ENCODE results near the gene EIF3B. TPM values are rescaled to one million over a fixed set of nuclear protein-coding genes. Genes with fewer than 3 reads are reported as not detected.
"Not testable (repeated sequence)": the region's sequence is repeated elsewhere in the genome, so short reads cannot be mapped to it uniquely, and the experiment has no call there.

EIF3B gene
- total and polyA plus RNA-seq, 2 donors: 86.0 to 115 TPM

GRCh38 chr7:2314209-2314955 lies 40.2 kb upstream of the EIF3B start, which contains the start of gene SNX8:
Gene SNX8, minus strand, starts transcription at chr7:2314441. Its CDS starts 20 bp downstream, at chr7:2314421.
- 2% methylated on average over 77 of the region's 78 CpGs for WGBS

DNA sequence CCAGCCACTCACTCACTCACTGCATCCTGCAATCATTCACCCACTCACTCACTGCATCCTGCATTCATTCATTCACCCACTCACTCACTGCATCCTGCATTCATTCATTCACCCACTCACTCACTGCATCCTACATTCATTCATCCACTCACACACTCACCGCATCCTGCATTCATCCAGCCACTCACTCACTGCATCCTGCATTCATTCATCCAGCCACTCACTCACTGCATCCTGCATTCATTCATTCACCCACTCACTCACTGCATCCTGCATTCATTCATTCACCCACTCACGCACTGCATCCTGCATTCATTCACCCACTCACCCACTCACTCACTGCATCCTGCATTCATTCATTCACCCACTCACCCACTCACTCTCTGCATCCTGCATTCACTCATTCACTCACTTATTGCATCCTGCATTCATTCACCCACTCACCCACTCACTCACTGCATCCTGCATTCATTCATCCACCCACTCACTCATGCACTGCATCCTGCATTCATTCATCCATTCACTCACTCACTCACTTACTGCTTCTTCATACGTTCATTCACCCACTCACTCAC lies 39.6 kb upstream of the EIF3B start:
- H3K27me3 ChIP-seq (ENCODE audit: control insufficient read depth in 2 of 2, insufficient read depth in 1 of 2, low read length in 1 of 2); H3K9me3 ChIP-seq (ENCODE audit: control insufficient read depth in 2 of 2, insufficient read depth in 1 of 2, low read length in 1 of 2); H3K27ac ChIP-seq (ENCODE audit: low read depth in 1 of 2, low read length in 1 of 2); H3K4me3 ChIP-seq (ENCODE audit: low read length in 2 of 2); DNase-seq (ENCODE audit: low read depth in 6 of 9, low spot score in 9 of 9); H3K4me1 ChIP-seq (ENCODE audit: control insufficient read depth in 2 of 2, insufficient read depth in 2 of 2, low read length in 2 of 2); H3K36me3 ChIP-seq (ENCODE audit: control insufficient read depth in 2 of 2, insufficient read depth in 2 of 2, low read length in 1 of 2): not testable (repeated sequence)
- WGBS: 85% methylated on average over 3 of the region's 3 CpGs

More at GRCh38 chr7:2314209-2314955, 40.2 kb upstream of the EIF3B start, which contains the start of gene SNX8:
- Histone ChIP-seq H3K27ac (ENCODE audit: low read depth in 1 of 2, low read length in 1 of 2) (peak within 1 kb of the TSS; percentile 2 to 70), H3K9me3 (ENCODE audit: control insufficient read depth in 2 of 2, insufficient read depth in 1 of 2, low read length in 1 of 2) (no peaks in the 10 kb centered on the region), H3K4me1 (ENCODE audit: control insufficient read depth in 2 of 2, insufficient read depth in 2 of 2, low read length in 2 of 2) (peaks cover 6 to 10% of the 10 kb centered on the region in 2 donors), H3K4me3 (ENCODE audit: low read length in 2 of 2) (peak within 1 kb of the TSS; percentile 60 to 63), H3K27me3 (ENCODE audit: control insufficient read depth in 2 of 2, insufficient read depth in 1 of 2, low read length in 1 of 2) (peaks cover 0 to 3% of the 10 kb centered on the region in 2 donors), H3K36me3 (ENCODE audit: control insufficient read depth in 2 of 2, insufficient read depth in 2 of 2, low read length in 1 of 2) (no peaks in the 10 kb centered on the region)
- DNase-seq (ENCODE audit: low read depth in 6 of 9, low spot score in 9 of 9): peak; percentile 52 to 86 (median 77)

DNA sequence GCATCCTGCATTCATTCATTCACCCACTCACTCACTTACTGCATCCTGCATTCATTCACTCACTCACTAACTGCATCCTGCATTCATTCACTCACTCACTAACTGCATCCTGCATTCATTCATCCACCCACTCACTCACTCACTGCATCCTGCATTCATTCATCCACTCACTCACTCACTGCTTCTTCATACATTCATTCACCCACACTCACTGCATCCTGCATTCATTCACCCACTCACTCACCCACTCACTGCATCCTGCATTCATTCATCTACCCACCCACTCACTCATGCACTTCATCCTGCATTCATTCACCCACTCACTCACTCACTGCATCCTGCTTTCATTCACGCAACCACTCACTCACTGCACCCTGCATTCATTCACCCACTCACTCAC lies 38.8 kb upstream of the EIF3B start:
- Histone ChIP-seq H3K9me3 (ENCODE audit: control insufficient read depth in 2 of 2, insufficient read depth in 1 of 2, low read length in 1 of 2) (no peaks in the 10 kb centered on the region), H3K36me3 (ENCODE audit: control insufficient read depth in 2 of 2, insufficient read depth in 2 of 2, low read length in 1 of 2) (no peaks in the 10 kb centered on the region), H3K4me3 (ENCODE audit: low read length in 2 of 2) (no peak overlapping the region), H3K4me1 (ENCODE audit: control insufficient read depth in 2 of 2, insufficient read depth in 2 of 2, low read length in 2 of 2) (peaks cover 6 to 10% of the 10 kb centered on the region in 2 donors), H3K27me3 (ENCODE audit: control insufficient read depth in 2 of 2, insufficient read depth in 1 of 2, low read length in 1 of 2) (peaks cover 0 to 3% of the 10 kb centered on the region in 2 donors), H3K27ac (ENCODE audit: low read depth in 1 of 2, low read length in 1 of 2) (no peak overlapping the region)
- 98% methylated on average over 1 of the region's 1 CpG for WGBS
- DNase-seq (ENCODE audit: low read depth in 6 of 9, low spot score in 9 of 9): no peak

GRCh38 chr7:2316578-2316977 lies 38.0 kb upstream of the EIF3B start:
- whole genome bisulfite sequencing: 100% methylated on average over 1 of the region's 1 CpG
- Histone ChIP-seq H3K36me3 (ENCODE audit: control insufficient read depth in 2 of 2, insufficient read depth in 2 of 2, low read length in 1 of 2) (no peaks in the 10 kb centered on the region), H3K27me3 (ENCODE audit: control insufficient read depth in 2 of 2, insufficient read depth in 1 of 2, low read length in 1 of 2) (peaks cover 0 to 3% of the 10 kb centered on the region in 2 donors), H3K4me3 (ENCODE audit: low read length in 2 of 2) (no peak overlapping the region), H3K9me3 (ENCODE audit: control insufficient read depth in 2 of 2, insufficient read depth in 1 of 2, low read length in 1 of 2) (no peaks in the 10 kb centered on the region), H3K27ac (ENCODE audit: low read depth in 1 of 2, low read length in 1 of 2) (no peak overlapping the region), H3K4me1 (ENCODE audit: control insufficient read depth in 2 of 2, insufficient read depth in 2 of 2, low read length in 2 of 2) (peaks cover 6 to 10% of the 10 kb centered on the region in 2 donors)
- no peak for DNase-seq (ENCODE audit: low read depth in 6 of 9, low spot score in 9 of 9)

GRCh38 chr7:2317556-2318293 lies 36.9 kb upstream of the EIF3B start:
- H3K9me3 ChIP-seq (ENCODE audit: control insufficient read depth in 2 of 2, insufficient read depth in 1 of 2, low read length in 1 of 2): no peaks in the 10 kb centered on the region
- no peak overlapping the region for H3K4me3 ChIP-seq (ENCODE audit: low read length in 2 of 2)
- peaks cover 6 to 10% of the 10 kb centered on the region in 2 donors for H3K4me1 ChIP-seq (ENCODE audit: control insufficient read depth in 2 of 2, insufficient read depth in 2 of 2, low read length in 2 of 2)
- H3K27ac ChIP-seq (ENCODE audit: low read depth in 1 of 2, low read length in 1 of 2): no peak overlapping the region
- 95% methylated on average over 12 of the region's 12 CpGs for WGBS
- H3K27me3 ChIP-seq (ENCODE audit: control insufficient read depth in 2 of 2, insufficient read depth in 1 of 2, low read length in 1 of 2): peaks cover 0 to 3% of the 10 kb centered on the region in 2 donors
- H3K36me3 ChIP-seq (ENCODE audit: control insufficient read depth in 2 of 2, insufficient read depth in 2 of 2, low read length in 1 of 2): no peaks in the 10 kb centered on the region
- no peak for DNase-seq (ENCODE audit: low read depth in 6 of 9, low spot score in 9 of 9)

DNA sequence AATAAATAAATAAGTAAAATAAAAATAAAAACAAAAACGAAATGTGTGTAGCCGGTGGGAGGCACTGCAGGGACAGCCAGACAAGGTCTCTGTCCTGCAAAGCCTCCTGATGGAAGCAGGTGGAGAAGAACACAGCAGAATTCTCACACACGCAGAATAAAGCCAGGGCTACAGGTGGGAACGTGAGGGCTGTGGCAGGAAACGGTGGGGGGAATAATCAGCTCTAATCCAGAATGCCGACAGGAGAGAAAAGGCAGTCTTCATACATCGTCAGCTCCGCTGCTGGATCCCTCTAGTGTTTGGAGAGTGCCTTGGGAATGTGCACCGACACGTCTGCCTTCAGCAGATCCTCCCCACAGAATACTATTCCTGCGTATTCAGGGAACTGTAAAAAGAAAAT lies 33.6 kb upstream of the EIF3B start:
- 92% methylated on average over 11 of the region's 11 CpGs for WGBS
- H3K27me3 ChIP-seq (ENCODE audit: control insufficient read depth in 2 of 2, insufficient read depth in 1 of 2, low read length in 1 of 2): no peaks in the 10 kb centered on the region
- no peaks in the 10 kb centered on the region for H3K36me3 ChIP-seq (ENCODE audit: control insufficient read depth in 2 of 2, insufficient read depth in 2 of 2, low read length in 1 of 2)
- H3K4me3 ChIP-seq (ENCODE audit: low read length in 2 of 2): no peak overlapping the region
- DNase-seq (ENCODE audit: low read depth in 6 of 9, low spot score in 9 of 9): no peak
- H3K27ac ChIP-seq (ENCODE audit: low read depth in 1 of 2, low read length in 1 of 2): no peak overlapping the region
- H3K4me1 ChIP-seq (ENCODE audit: control insufficient read depth in 2 of 2, insufficient read depth in 2 of 2, low read length in 2 of 2): no peaks in the 10 kb centered on the region
- H3K9me3 ChIP-seq (ENCODE audit: control insufficient read depth in 2 of 2, insufficient read depth in 1 of 2, low read length in 1 of 2): no peaks in the 10 kb centered on the region

- H3K27ac ChIP-seq (ENCODE audit: low read depth in 1 of 2, low read length in 1 of 2): no peak overlapping the region
- no peaks in the 10 kb centered on the region for H3K36me3 ChIP-seq (ENCODE audit: control insufficient read depth in 2 of 2, insufficient read depth in 2 of 2, low read length in 1 of 2)
- no peaks in the 10 kb centered on the region for H3K9me3 ChIP-seq (ENCODE audit: control insufficient read depth in 2 of 2, insufficient read depth in 1 of 2, low read length in 1 of 2)
- H3K4me3 ChIP-seq (ENCODE audit: low read length in 2 of 2): no peak overlapping the region
- DNase-seq (ENCODE audit: low read depth in 6 of 9, low spot score in 9 of 9): no peak
- WGBS: 9% methylated on average over 4 of the region's 4 CpGs
- H3K4me1 ChIP-seq (ENCODE audit: control insufficient read depth in 2 of 2, insufficient read depth in 2 of 2, low read length in 2 of 2): no peaks in the 10 kb centered on the region
- H3K27me3 ChIP-seq (ENCODE audit: control insufficient read depth in 2 of 2, insufficient read depth in 1 of 2, low read length in 1 of 2): no peaks in the 10 kb centered on the region
Measured at GRCh38 chr7:2325162-2325561, 29.5 kb upstream of the EIF3B start.

DNA sequence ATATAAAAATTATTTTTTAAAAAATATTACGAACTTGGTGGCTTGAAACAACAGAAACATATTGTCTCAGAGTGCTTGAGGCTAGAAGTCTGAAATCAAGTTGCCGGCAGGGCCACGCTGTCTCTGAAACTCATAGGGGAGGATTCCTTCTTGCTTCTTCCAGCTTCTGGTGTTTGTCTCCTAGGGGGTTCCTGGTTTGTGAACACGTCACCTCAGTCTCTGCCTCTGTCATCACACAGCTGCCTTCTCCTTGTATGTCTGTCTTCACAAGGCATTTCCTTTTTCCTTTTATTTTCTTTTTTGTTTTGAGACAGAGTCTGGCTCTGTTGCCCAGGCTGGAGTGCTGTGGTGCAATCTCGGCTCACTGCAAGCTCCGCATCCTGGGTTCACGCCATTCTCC lies 27.7 kb upstream of the EIF3B start:
- Histone ChIP-seq H3K27ac (ENCODE audit: low read depth in 1 of 2, low read length in 1 of 2) (no peak overlapping the region), H3K4me1 (ENCODE audit: control insufficient read depth in 2 of 2, insufficient read depth in 2 of 2, low read length in 2 of 2) (no peaks in the 10 kb centered on the region), H3K36me3 (ENCODE audit: control insufficient read depth in 2 of 2, insufficient read depth in 2 of 2, low read length in 1 of 2) (no peaks in the 10 kb centered on the region), H3K9me3 (ENCODE audit: control insufficient read depth in 2 of 2, insufficient read depth in 1 of 2, low read length in 1 of 2) (no peaks in the 10 kb centered on the region), H3K27me3 (ENCODE audit: control insufficient read depth in 2 of 2, insufficient read depth in 1 of 2, low read length in 1 of 2) (no peaks in the 10 kb centered on the region), H3K4me3 (ENCODE audit: low read length in 2 of 2) (no peak overlapping the region)
- 97% methylated on average over 7 of the region's 7 CpGs for WGBS
- DNase-seq (ENCODE audit: low read depth in 6 of 9, low spot score in 9 of 9): no peak

DNA sequence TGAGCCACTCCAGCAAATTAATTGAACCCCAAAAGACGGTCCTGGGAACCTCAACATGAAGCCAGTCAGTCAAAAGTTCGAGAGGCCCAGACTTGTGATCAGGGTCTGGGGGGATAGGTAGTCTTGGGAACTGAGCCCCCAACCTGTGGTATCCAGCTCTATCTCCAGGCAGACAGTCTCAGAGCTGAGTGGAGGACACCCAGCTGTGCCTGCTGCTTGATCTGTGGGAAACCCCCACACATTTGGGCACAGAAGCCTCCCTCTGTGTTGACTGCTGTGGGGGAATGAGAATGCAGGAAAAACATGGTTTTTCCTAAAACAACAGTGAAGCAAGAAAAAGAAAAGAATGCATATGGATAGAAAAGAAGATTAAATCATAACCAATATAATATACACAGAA lies 24.1 kb upstream of the EIF3B start:
- Histone ChIP-seq H3K36me3 (ENCODE audit: control insufficient read depth in 2 of 2, insufficient read depth in 2 of 2, low read length in 1 of 2) (no peaks in the 10 kb centered on the region), H3K4me3 (ENCODE audit: low read length in 2 of 2) (no peak overlapping the region), H3K27ac (ENCODE audit: low read depth in 1 of 2, low read length in 1 of 2) (no peak overlapping the region), H3K27me3 (ENCODE audit: control insufficient read depth in 2 of 2, insufficient read depth in 1 of 2, low read length in 1 of 2) (no peaks in the 10 kb centered on the region), H3K4me1 (ENCODE audit: control insufficient read depth in 2 of 2, insufficient read depth in 2 of 2, low read length in 2 of 2) (no peaks in the 10 kb centered on the region), H3K9me3 (ENCODE audit: control insufficient read depth in 2 of 2, insufficient read depth in 1 of 2, low read length in 1 of 2) (no peaks in the 10 kb centered on the region)
- 97% methylated on average over 2 of the region's 2 CpGs for WGBS
- DNase-seq (ENCODE audit: low read depth in 6 of 9, low spot score in 9 of 9): no peak

Data from thymus (tissue), 11 donors.